K562 (cell line): ENCODE data around the gene HMG20B. TPM values are rescaled to one million over a fixed set of nuclear protein-coding genes. Genes with fewer than 3 reads are reported as not detected.

ENCODE experiments used
- ATAC-seq: fragments of 200-7000 bp; cut with Tn5 transposase; 3 replicates; pipeline ENCODE4 v1.9.1; 2020; ENCODE audit warnings: moderate library complexity
- BruUV-seq: library from RNA; stranded (reverse); fragments of 400-500 nt; replicated peaks from 2 replicates; lab custom pipeline; 2021; lab: Mats Ljungman, UMichigan
- CTCF ChIA-PET: fragments of 300-600 bp; formaldehyde crosslinking; extraction: SDS; loops from one replicate; lab custom pipeline; 2021; ENCODE audit warnings: low intra/inter-chr PET ratio; lab: Yijun Ruan, JAX
- POLR2A ChIA-PET: fragments of 300-600, 350-650 bp; sonication (Branson Sonifier 250); formaldehyde crosslinking; extraction: SDS; loops from one replicate; lab custom pipeline; 2021; ENCODE audit warnings: antibody characterized with exemption, inconsistent platforms; lab: Yijun Ruan, JAX
- DNase-seq, 4 experiments: peaks; one replicate each; pipeline versions ENCODE4 v3.0.0 to v3.0.0-alpha.2; 2011 to 2018; ENCODE audit warnings: low spot score in 3 of 4, mixed read lengths in 3 of 4; ENCODE audit errors: extremely low read depth in 1 of 4
- FAIRE-seq: peaks from 2 replicates; lab custom pipeline; 2011; peaks lifted over from hg19 to GRCh38; lab: Jason Lieb, UNC
- H2AFZ ChIP-seq: 2 replicates; pipeline ENCODE4 v1.6.0; 2011; ENCODE audit warnings: low read depth, low read length, control low read depth, inconsistent platforms
- H3K27ac ChIP-seq: fragments of 200-600 bp; 3 replicates; pipeline ENCODE4 v1.8.0; 2011; ENCODE audit warnings: low read depth, mild to moderate bottlenecking, control low read depth, inconsistent platforms, low read length, moderate library complexity, mixed read lengths; ENCODE audit errors: extremely low read depth
- H3K27me3 ChIP-seq, 2 experiments: fragments of 300-600 bp in 1 of 2; 2 replicates in 1 of 2; 3 replicates in 1 of 2; pipeline versions ENCODE4 v1.6.0 to v1.8.0; 2011; ENCODE audit warnings: inconsistent platforms in 2 of 2, low read length in 2 of 2, mild to moderate bottlenecking in 1 of 2, mixed read lengths in 1 of 2, moderate library complexity in 1 of 2; ENCODE audit not compliant: control insufficient read depth in 2 of 2, insufficient read depth in 2 of 2
- H3K36me3 ChIP-seq: fragments of 300-600 bp; 3 replicates; pipeline ENCODE4 v1.8.0; 2011; ENCODE audit warnings: mild to moderate bottlenecking, low read length, inconsistent platforms; ENCODE audit not compliant: control insufficient read depth, insufficient read depth
- H3K4me1 ChIP-seq, 2 experiments: fragments of 200-600 bp in 1 of 2; replicated peaks in 1 of 2; 2 replicates in 1 of 2; 3 replicates in 1 of 2; pipeline versions ENCODE4 v1.5.1 to v1.8.0; 2011; ENCODE audit warnings: inconsistent platforms in 2 of 2, low read length in 2 of 2, mild to moderate bottlenecking in 1 of 2, mixed read lengths in 1 of 2, moderate library complexity in 1 of 2; ENCODE audit not compliant: control insufficient read depth in 2 of 2, insufficient read depth in 2 of 2
- H3K4me2 ChIP-seq: 2 replicates; pipeline ENCODE4 v1.6.1; 2011; ENCODE audit warnings: low read length, control low read depth, inconsistent platforms, mixed read lengths; ENCODE audit not compliant: insufficient read depth
- H3K4me3 ChIP-seq: fragments of 200-600 bp; sonication (generic), shearing (Covaris generic); 2 replicates; pipeline ENCODE4 v1.5.1; 2016; ENCODE audit warnings: control low read depth, inconsistent platforms
- H3K79me2 ChIP-seq: fragments of 200-600 bp; 3 replicates; pipeline ENCODE4 v1.8.0; 2011; ENCODE audit warnings: low read length, inconsistent platforms; ENCODE audit not compliant: control insufficient read depth, insufficient read depth
- H3K9ac ChIP-seq, 2 experiments: 2 replicates each; pipeline versions ENCODE4 v1.6.0 to v1.6.1; 2011; ENCODE audit warnings: low read depth in 2 of 2, low read length in 2 of 2, control low read depth in 1 of 2, inconsistent platforms in 1 of 2, mild to moderate bottlenecking in 1 of 2, mixed read lengths in 1 of 2; ENCODE audit not compliant: insufficient read depth in 1 of 2
- H3K9me1 ChIP-seq: one replicate; pipeline ENCODE4 v1.6.0; 2011; ENCODE audit warnings: inconsistent platforms, mild to moderate bottlenecking, low read length, moderate library complexity; ENCODE audit not compliant: control insufficient read depth, insufficient read depth
- H3K9me3 ChIP-seq: replicated peaks from 2 replicates; pipeline ENCODE4 v1.5.1; 2011; ENCODE audit warnings: low read depth, low read length, inconsistent platforms; ENCODE audit not compliant: control insufficient read depth, insufficient read depth
- H4K20me1 ChIP-seq: replicated peaks from 2 replicates; pipeline ENCODE4 v1.6.1; 2011; ENCODE audit warnings: low read length, inconsistent platforms, mixed read lengths; ENCODE audit not compliant: control insufficient read depth, insufficient read depth
- ARHGAP35 ChIP-seq: fragments of 450-650 bp; IDR thresholded peaks from 2 replicates; pipeline ENCODE4 v1.6.1; 2018; ENCODE audit not compliant: partially characterized antibody
- CREB1 ChIP-seq, 2 experiments: sonication (generic) in 1 of 2; formaldehyde crosslinking in 1 of 2; IDR thresholded peaks; 2 replicates each; pipeline versions ENCODE4 v1.6.1 to v1.8.0; 2012 to 2022; ENCODE audit warnings: inconsistent platforms in 1 of 2, mild to moderate bottlenecking in 1 of 2, missing genetic modification reagents in 1 of 2, moderate library complexity in 1 of 2
- DPF2 ChIP-seq: fragments of 450-650 bp; IDR thresholded peaks from 2 replicates; pipeline ENCODE4 v1.6.1; 2016
- PHB2 ChIP-seq: fragments of 450-650 bp; IDR thresholded peaks from 2 replicates; pipeline ENCODE4 v1.6.1; 2017; ENCODE audit warnings: low read depth
- POLR2G ChIP-seq: fragments of 200-400 bp; formaldehyde crosslinking; IDR thresholded peaks from 2 replicates; pipeline ENCODE4 v1.6.1; 2017; ENCODE audit warnings: low read depth, mild to moderate bottlenecking, antibody characterized with exemption, low read length, moderate library complexity
- ZNF124 ChIP-seq: sonication (generic); formaldehyde crosslinking; IDR thresholded peaks from 2 replicates; pipeline ENCODE4 v1.8.1; 2022; ENCODE audit warnings: missing genetic modification reagents
- WGBS: fragments of 100-300 bp; shearing (Covaris generic); methylation state at CpG from one replicate; pipeline ENCODE4 v1.1.6; 2016; ENCODE audit warnings: low coverage, mixed read lengths; ENCODE audit not compliant: insufficient coverage; ENCODE audit errors: missing lambda C conversion rate; 5-methylcytosine and 5-hydroxymethylcytosine counted together
- in situ Hi-C: fragments of 300-500 bp; cut with MboI; formaldehyde crosslinking; loops from 4 replicates; pipeline ENCODE4 v1.15.0; 2018; ENCODE audit warnings: inconsistent platforms, mixed read lengths
- intact Hi-C: fragments of 100-400 bp; cut with micrococcal nuclease; formaldehyde crosslinking; loops from 2 replicates; pipeline ENCODE4 v1.14.2; 2022
- polyA plus RNA-seq, 8 experiments: library from polyadenylated mRNA; depleted of rRNA in 4 of 8; stranded (reverse) in 5 of 8; unstranded in 3 of 8; fragments of >200 nt; fragmentation: Nextera tagmentation in 2 of 8; fragmentation: Illumina TruSeq in 1 of 8; extraction: Ambion mirVana in 2 of 8; extraction: Trizol in 1 of 8; gene quantifications; 2 replicates each; pipeline versions ENCODE4 v1.2.1 to v1.2.3, GENCODE V29; 2011 to 2014; ENCODE audit warnings: inconsistent platforms in 1 of 8, missing spikeins in 1 of 8
- total RNA-seq, 7 experiments: library from RNA; depleted of rRNA in 6 of 7; stranded (reverse); fragments of >200 nt in 6 of 7; fragmentation: Illumina TruSeq in 2 of 7; extraction: Trizol in 2 of 7; gene quantifications; 2 replicates each; pipeline versions ENCODE4 v1.2.1 to v1.2.3, GENCODE V29; 2011 to 2021; ENCODE audit warnings: low replicate concordance in 1 of 7
- TF ChIP-seq, protein P1 (sequence below), 2 experiments: fragments of 450-650 bp; conservative IDR thresholded peaks; 2 replicates each; pipeline ENCODE4 v1.6.1; 2017; ENCODE audit warnings: mild to moderate bottlenecking in 2 of 2, moderate library complexity in 2 of 2

The HMG20B gene
- total and polyA plus RNA-seq, 9 of the 15 experiments (the other 6 are each of a cell fraction or from before 2014, with no cell fraction given) = 0.35 to 172 (median 38.6) TPM

- TF ChIP-seq, protein P1, sequence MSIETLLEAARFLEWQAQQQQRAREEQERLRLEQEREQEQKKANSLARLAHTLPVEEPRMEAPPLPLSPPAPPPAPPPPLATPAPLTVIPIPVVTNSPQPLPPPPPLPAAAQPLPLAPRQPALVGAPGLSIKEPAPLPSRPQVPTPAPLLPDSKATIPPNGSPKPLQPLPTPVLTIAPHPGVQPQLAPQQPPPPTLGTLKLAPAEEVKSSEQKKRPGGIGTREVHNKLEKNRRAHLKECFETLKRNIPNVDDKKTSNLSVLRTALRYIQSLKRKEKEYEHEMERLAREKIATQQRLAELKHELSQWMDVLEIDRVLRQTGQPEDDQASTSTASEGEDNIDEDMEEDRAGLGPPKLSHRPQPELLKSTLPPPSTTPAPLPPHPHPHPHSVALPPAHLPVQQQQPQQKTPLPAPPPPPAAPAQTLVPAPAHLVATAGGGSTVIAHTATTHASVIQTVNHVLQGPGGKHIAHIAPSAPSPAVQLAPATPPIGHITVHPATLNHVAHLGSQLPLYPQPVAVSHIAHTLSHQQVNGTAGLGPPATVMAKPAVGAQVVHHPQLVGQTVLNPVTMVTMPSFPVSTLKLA (conservative IDR thresholded peaks at IDR 0.05) = peak in 1 of 2 experiments; percentile 38; a peak in 1 of 4 replicates
- 0 out of 2 replicates have a peak, but pooled peaks have one; percentile 36 for TF ChIP-seq POLR2G
- TF ChIP-seq, all 486 proteins: peak for 10
Observed at GRCh38 chr19:3604987-3605343, 32.2 kb downstream of the HMG20B start (continued).

DNA sequence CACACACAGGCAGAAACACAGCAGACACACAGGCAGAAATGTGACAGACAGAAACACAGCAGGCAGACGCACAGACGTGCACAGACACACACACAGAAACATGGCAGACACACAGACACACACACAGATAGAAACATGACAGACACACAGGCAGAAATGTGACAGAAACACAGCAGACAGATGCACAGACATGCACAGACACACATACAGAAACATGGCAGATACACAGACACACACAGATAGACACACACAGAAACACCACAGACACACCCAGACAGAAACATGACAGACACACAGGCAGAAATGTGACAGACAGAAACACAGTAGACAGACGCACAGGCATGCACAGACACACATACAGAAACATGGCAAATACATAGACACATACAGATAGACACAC lies 32.6 kb downstream of the HMG20B start:
- Histone ChIP-seq H3K9me3 (no peaks in the 10 kb centered on the region; the same call in 1 of the 2 replicates), H3K79me2 (peaks cover 44% of the 10 kb centered on the region), H3K36me3 (peaks cover 27% of the 10 kb centered on the region; the same call in 1 of the 3 replicates), H4K20me1 (no peaks in the 10 kb centered on the region), H3K4me2 (peak overlapping the region; percentile 91), H3K9me1 (peaks cover 2% of the 10 kb centered on the region), H3K4me3 (peak overlapping the region; percentile 89), H2AFZ (peak overlapping the region; percentile 95; the same call in 1 of the 2 replicates), H3K4me1 (peaks cover 38 to 77% of the 10 kb centered on the region in 2 experiments), H3K9ac (peak overlapping the region; percentile 80 to 92), H3K27me3 (no peaks in the 10 kb centered on the region), H3K27ac (peak overlapping the region; percentile 1; the same call in 1 of the 3 replicates)
- in situ Hi-C loops (no loop called here), intact Hi-C loops (loop anchor here (10.0 kb wide), 1 partner anchor 61 kb away; no protein-coding TSS in a partner anchor)
- ATAC-seq = no peak
- FAIRE-seq = no peak
- ChIA-PET POLR2A (no interaction called here), CTCF (no interaction called here)
- 44% methylated on average over 3 of the region's 3 CpGs for WGBS
- DNase-seq = no peak
- TSS peak; percentile 71 for BruUV-seq
- peak; percentile 21; the same call in 1 of the 2 replicates for TF ChIP-seq PHB2
- TF ChIP-seq ZNF124 = no peak
- peak; percentile 45 for TF ChIP-seq ARHGAP35
- 0 out of 2 replicates have a peak, but pooled peaks have one; percentile 37 for TF ChIP-seq DPF2
- no peak for TF ChIP-seq CREB1 (IDR thresholded peaks at IDR 0.05)
- TF ChIP-seq CREB1 (CRISPR knock-in tag; IDR thresholded peaks at IDR 0.05) = no peak
